ENCODE measurements around the gene TGM4.

Gene TGM4

GRCh38 chr3:44906997-44907396, 32.6 kb downstream of the TGM4 start:
- DNase-seq (ENCODE audit: extremely low spot score) = no peak
- TF ChIP-seq, protein P1, sequence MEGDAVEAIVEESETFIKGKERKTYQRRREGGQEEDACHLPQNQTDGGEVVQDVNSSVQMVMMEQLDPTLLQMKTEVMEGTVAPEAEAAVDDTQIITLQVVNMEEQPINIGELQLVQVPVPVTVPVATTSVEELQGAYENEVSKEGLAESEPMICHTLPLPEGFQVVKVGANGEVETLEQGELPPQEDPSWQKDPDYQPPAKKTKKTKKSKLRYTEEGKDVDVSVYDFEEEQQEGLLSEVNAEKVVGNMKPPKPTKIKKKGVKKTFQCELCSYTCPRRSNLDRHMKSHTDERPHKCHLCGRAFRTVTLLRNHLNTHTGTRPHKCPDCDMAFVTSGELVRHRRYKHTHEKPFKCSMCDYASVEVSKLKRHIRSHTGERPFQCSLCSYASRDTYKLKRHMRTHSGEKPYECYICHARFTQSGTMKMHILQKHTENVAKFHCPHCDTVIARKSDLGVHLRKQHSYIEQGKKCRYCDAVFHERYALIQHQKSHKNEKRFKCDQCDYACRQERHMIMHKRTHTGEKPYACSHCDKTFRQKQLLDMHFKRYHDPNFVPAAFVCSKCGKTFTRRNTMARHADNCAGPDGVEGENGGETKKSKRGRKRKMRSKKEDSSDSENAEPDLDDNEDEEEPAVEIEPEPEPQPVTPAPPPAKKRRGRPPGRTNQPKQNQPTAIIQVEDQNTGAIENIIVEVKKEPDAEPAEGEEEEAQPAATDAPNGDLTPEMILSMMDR (IDR thresholded peaks at IDR 0.05; ENCODE audit: control extremely low read depth, extremely low read depth, low read depth, missing control alignments) = no peak
- POLR2A ChIA-PET = no interaction called here
- CTCF ChIA-PET = interaction anchor here (1.1 to 14.3 kb wide), 2 partner anchors 12 to 373 kb away, joined by 3 to 95 read pairs; no protein-coding TSS in a partner anchor

DNA sequence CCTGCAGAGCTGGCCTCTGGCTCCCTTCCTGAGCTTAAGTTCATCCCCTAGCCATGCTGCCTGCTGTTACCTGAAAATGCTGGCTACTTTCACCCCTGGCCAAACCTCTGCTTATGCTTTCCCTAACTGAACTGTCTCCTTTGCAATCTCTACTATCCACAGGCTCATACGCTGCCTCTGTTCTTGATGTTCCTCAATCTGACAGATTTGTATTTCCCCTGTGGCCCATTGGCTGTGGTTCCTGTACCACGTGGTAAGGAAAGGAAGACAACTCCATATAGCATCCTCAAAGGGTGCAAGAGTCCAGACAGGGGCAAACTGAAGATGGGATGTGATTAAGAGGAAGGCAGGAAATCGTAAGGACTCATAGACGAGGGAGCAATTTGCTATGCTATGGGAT, 33.2 kb downstream of the TGM4 start:
- TF ChIP-seq, protein P1 (IDR thresholded peaks at IDR 0.05; ENCODE audit: control extremely low read depth, extremely low read depth, low read depth, missing control alignments) = no peak
- ChIA-PET POLR2A (no interaction called here), CTCF (interaction anchor here (1.1 to 14.3 kb wide), 3 partner anchors 13 to 374 kb away, joined by 3 to 95 read pairs (median 4); no protein-coding TSS in a partner anchor)
- no peak for DNase-seq (ENCODE audit: extremely low spot score)

GRCh38 chr3:44909063-44909462, 34.7 kb downstream of the TGM4 start:
- TF ChIP-seq, protein P1 (IDR thresholded peaks at IDR 0.05; ENCODE audit: control extremely low read depth, extremely low read depth, low read depth, missing control alignments) = no peak
- CTCF ChIA-PET = interaction anchor here (1.5 to 14.3 kb wide), 2 partner anchors 15 to 375 kb away, joined by 5 to 95 read pairs; no protein-coding TSS in a partner anchor
- DNase-seq (ENCODE audit: extremely low spot score) = no peak
- POLR2A ChIA-PET = no interaction called here

DNA sequence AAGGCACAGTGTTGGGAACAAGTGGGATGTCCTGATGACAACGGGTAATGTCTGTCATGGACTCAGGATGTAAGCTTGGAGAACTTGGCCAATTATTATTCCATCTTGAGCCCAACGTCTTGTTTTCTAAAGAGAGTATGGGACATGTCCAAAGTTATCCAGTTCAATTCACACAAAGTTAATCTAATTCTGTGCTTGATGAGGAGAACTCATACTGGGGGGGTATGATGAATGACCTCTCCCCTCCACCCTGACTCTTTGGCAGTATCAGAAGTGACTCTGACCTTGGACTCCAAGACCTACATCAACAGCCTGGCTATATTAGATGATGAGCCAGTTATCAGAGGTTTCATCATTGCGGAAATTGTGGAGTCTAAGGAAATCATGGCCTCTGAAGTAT, 36.3 kb downstream of the TGM4 start:
- TF ChIP-seq, protein P1 (IDR thresholded peaks at IDR 0.05; ENCODE audit: control extremely low read depth, extremely low read depth, low read depth, missing control alignments) = no peak
- no peak for DNase-seq (ENCODE audit: extremely low spot score)
- CTCF ChIA-PET = interaction anchor here (14.3 kb wide), 1 partner anchor 377 kb away, joined by 95 read pairs; no protein-coding TSS in a partner anchor
- POLR2A ChIA-PET = no interaction called here

GRCh38 chr3:44913868-44914468, 39.6 kb downstream of the TGM4 start:
- TF ChIP-seq, protein P1 (IDR thresholded peaks at IDR 0.05; ENCODE audit: control extremely low read depth, extremely low read depth, low read depth, missing control alignments) = peak; percentile 83
- CTCF ChIA-PET = interaction anchor here (0.7 to 14.3 kb wide), 29 partner anchors 9 to 592 kb away, joined by 3 to 95 read pairs (median 5); partner anchors contain the start of genes EXOSC7 and ZDHHC3
- peak; percentile 77 for DNase-seq (ENCODE audit: extremely low spot score)
- POLR2A ChIA-PET = no interaction called here

- ChIA-PET CTCF (interaction anchor here (1.0 to 14.3 kb wide), 20 partner anchors 9 to 593 kb away, joined by 3 to 95 read pairs (median 6); partner anchors contain the start of genes EXOSC7 and ZDHHC3), POLR2A (no interaction called here)
- TF ChIP-seq, protein P1 (IDR thresholded peaks at IDR 0.05; ENCODE audit: control extremely low read depth, extremely low read depth, low read depth, missing control alignments) = no peak
- DNase-seq (ENCODE audit: extremely low spot score) = no peak
Measured at GRCh38 chr3:44914936-44915335, 40.5 kb downstream of the TGM4 start.
